ENCODE measurements around the gene RBBP8NL.

DNA sequence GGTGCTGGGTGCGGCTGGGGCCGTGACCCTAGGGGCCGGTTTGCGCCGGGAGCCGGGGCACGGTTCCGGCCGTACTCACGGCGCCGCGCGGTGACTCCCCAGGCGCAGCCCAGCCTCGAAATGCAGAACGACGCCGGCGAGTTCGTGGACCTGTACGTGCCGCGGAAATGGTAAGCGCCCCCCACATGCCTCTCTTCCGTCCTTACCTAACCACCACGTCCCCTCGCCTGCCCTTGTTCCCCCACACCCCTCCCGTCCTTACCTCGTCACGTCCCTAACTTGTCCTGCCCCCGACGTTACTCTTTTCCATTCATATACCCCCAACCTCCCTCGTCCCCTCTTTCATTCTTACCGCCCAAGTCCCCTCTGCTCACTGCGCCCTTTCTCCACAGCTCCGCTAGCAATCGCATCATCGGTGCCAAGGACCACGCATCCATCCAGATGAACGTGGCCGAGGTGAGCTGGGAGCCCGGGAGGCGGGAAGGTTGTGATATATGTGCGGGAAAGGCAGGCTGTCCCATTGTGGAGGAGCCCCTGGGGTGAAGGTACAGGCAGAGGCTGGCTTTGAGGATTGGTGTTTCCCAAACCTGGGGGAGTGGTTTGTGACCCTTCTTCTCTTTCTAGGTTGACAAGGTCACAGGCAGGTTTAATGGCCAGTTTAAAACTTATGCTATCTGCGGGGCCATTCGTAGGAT lies 40.0 kb downstream of the RBBP8NL start:
- TF ChIP-seq, protein P1, sequence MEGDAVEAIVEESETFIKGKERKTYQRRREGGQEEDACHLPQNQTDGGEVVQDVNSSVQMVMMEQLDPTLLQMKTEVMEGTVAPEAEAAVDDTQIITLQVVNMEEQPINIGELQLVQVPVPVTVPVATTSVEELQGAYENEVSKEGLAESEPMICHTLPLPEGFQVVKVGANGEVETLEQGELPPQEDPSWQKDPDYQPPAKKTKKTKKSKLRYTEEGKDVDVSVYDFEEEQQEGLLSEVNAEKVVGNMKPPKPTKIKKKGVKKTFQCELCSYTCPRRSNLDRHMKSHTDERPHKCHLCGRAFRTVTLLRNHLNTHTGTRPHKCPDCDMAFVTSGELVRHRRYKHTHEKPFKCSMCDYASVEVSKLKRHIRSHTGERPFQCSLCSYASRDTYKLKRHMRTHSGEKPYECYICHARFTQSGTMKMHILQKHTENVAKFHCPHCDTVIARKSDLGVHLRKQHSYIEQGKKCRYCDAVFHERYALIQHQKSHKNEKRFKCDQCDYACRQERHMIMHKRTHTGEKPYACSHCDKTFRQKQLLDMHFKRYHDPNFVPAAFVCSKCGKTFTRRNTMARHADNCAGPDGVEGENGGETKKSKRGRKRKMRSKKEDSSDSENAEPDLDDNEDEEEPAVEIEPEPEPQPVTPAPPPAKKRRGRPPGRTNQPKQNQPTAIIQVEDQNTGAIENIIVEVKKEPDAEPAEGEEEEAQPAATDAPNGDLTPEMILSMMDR (IDR thresholded peaks at IDR 0.05; ENCODE audit: insufficient read depth, low read length, poor library complexity, severe bottlenecking) = no peak
- TF ChIP-seq EZH2phosphoT487 (conservative IDR thresholded peaks at IDR 0.05; ENCODE audit: low read length) = no peak
